Measurements from ENCODE around the gene ANGPTL8.

Gene ANGPTL8

GRCh38 chr19:11225172-11225571 is 14.2 kb upstream of the ANGPTL8 start:
- DNase-seq (ENCODE audit: extremely low spot score): no peak
- TF ChIP-seq CTCF (IDR thresholded peaks at IDR 0.05; ENCODE audit: control extremely low read depth, extremely low read depth, low read depth, missing control alignments): no peak
- ChIA-PET POLR2A (no interaction called here), CTCF (interaction anchor here (1.2 to 1.3 kb wide), 2 partner anchors 19 to 25 kb away, joined by 5 read pairs; no protein-coding TSS in a partner anchor)

GRCh38 chr19:11225815-11226214 is 13.6 kb upstream of the ANGPTL8 start:
- no peak for TF ChIP-seq CTCF (IDR thresholded peaks at IDR 0.05; ENCODE audit: control extremely low read depth, extremely low read depth, low read depth, missing control alignments)
- ChIA-PET CTCF (interaction anchor here (1.2 to 1.3 kb wide), 2 partner anchors 18 to 24 kb away, joined by 5 read pairs; no protein-coding TSS in a partner anchor), POLR2A (no interaction called here)

GRCh38 chr19:11226716-11227166 is 12.7 kb upstream of the ANGPTL8 start:
- no peak for TF ChIP-seq CTCF (IDR thresholded peaks at IDR 0.05; ENCODE audit: control extremely low read depth, extremely low read depth, low read depth, missing control alignments)
- POLR2A ChIA-PET: no interaction called here
- CTCF ChIA-PET: interaction anchor here (1.3 kb wide), 1 partner anchor 17 kb away, joined by 5 read pairs; no protein-coding TSS in a partner anchor
- no peak for DNase-seq (ENCODE audit: extremely low spot score)

More at GRCh38 chr19:11225815-11226214, 13.6 kb upstream of the ANGPTL8 start:
- no peak for DNase-seq (ENCODE audit: extremely low spot score)

- no peak for TF ChIP-seq CTCF (IDR thresholded peaks at IDR 0.05; ENCODE audit: control extremely low read depth, extremely low read depth, low read depth, missing control alignments)
- POLR2A ChIA-PET: no interaction called here
- CTCF ChIA-PET: interaction anchor here (1.2 to 2.7 kb wide), 3 partner anchors 13 to 101 kb away, joined by 3 to 12 read pairs (median 3); no protein-coding TSS in a partner anchor
- no peak for DNase-seq (ENCODE audit: extremely low spot score)
Observed at GRCh38 chr19:11227195-11227886, 12.1 kb upstream of the ANGPTL8 start.

GRCh38 chr19:11230621-11231386 is 8.6 kb upstream of the ANGPTL8 start:
- ChIA-PET POLR2A (interaction anchor here (0.6 kb wide), 2 partner anchors 34 to 38 kb away, joined by 3 to 4 read pairs; no protein-coding TSS in a partner anchor), CTCF (interaction anchor here (2.5 kb wide), 1 partner anchor 12 kb away, joined by 12 read pairs; no protein-coding TSS in a partner anchor)
- no peak for TF ChIP-seq CTCF (IDR thresholded peaks at IDR 0.05; ENCODE audit: control extremely low read depth, extremely low read depth, low read depth, missing control alignments)

GRCh38 chr19:11232555-11232954 is 6.9 kb upstream of the ANGPTL8 start:
- CTCF ChIA-PET: interaction anchor here (1.0 to 2.5 kb wide), 2 partner anchors 10 to 283 kb away, joined by 3 to 12 read pairs; no protein-coding TSS in a partner anchor
- DNase-seq (ENCODE audit: extremely low spot score): no peak
- POLR2A ChIA-PET: no interaction called here
- no peak for TF ChIP-seq CTCF (IDR thresholded peaks at IDR 0.05; ENCODE audit: control extremely low read depth, extremely low read depth, low read depth, missing control alignments)

More at GRCh38 chr19:11230621-11231386, 8.6 kb upstream of the ANGPTL8 start:
- no peak for DNase-seq (ENCODE audit: extremely low spot score)
